ENCODE results near the gene UACA. TPM values are rescaled to one million over a fixed set of nuclear protein-coding genes. Genes with fewer than 3 reads are reported as not detected.

The UACA gene
- polyA plus RNA-seq, 1 of the 3 experiments (the other 2 are of a cell fraction), result 35.9 TPM

Other genes starting within 250 kb of the UACA start
- 193 and 236 TPM in 2 replicates for gene LARP6, start 90.6 kb upstream of the UACA start, polyA plus RNA-seq (2012; rRNA removed)
- gene THAP10, start 128.9 kb upstream of the UACA start, polyA plus RNA-seq (2012; rRNA removed), result 2.9 and 3.2 TPM in 2 replicates
- 7.2 and 10.4 TPM in 2 replicates for gene LRRC49, start 129.3 kb upstream of the UACA start, polyA plus RNA-seq (2012; rRNA removed)

Measured in SK-N-SH (cell line).